Adipocyte (in vitro differentiated cells): Measurements from ENCODE around the gene TOR4A.
A peak's percentile ranks its signal among the peaks of the same experiment; 100 is the strongest.

Experiments used
- DNase-seq: peaks from one replicate; pipeline ENCODE4 v3.0.0-alpha.2; 2015; ENCODE audit warnings: low read depth
- H3K27me3 ChIP-seq: replicated peaks from 2 replicates; pipeline ENCODE4 v1.7.0; 2013; ENCODE audit warnings: mild to moderate bottlenecking, low read length, moderate library complexity; ENCODE audit not compliant: control insufficient read depth, insufficient read depth
- H3K36me3 ChIP-seq: 2 replicates; pipeline ENCODE4 v1.7.0; 2013; ENCODE audit warnings: low read length, mild to moderate bottlenecking, moderate library complexity; ENCODE audit not compliant: control insufficient read depth, insufficient read depth, severe bottlenecking
- H3K4me1 ChIP-seq: 2 replicates; pipeline ENCODE4 v1.7.0; 2013; ENCODE audit warnings: mild to moderate bottlenecking, low read length, moderate library complexity; ENCODE audit not compliant: control insufficient read depth, insufficient read depth
- H3K4me3 ChIP-seq: 2 replicates; pipeline ENCODE4 v1.7.0; 2013; ENCODE audit warnings: mild to moderate bottlenecking, low read length, moderate library complexity
- H3K9ac ChIP-seq: 2 replicates; pipeline ENCODE4 v1.7.0; 2013; ENCODE audit warnings: mild to moderate bottlenecking, low read length, moderate library complexity
- H3K9me3 ChIP-seq: 2 replicates; pipeline ENCODE4 v1.7.0; 2013; ENCODE audit warnings: mild to moderate bottlenecking, low read length, moderate library complexity; ENCODE audit not compliant: control insufficient read depth

TOR4A gene

GRCh38 chr9:137250329-137251193, 27.0 kb upstream of the TOR4A start:
- no peak for DNase-seq
- peaks cover 20% of the 10 kb centered on the region for H3K4me1 ChIP-seq
- H3K9me3 ChIP-seq = no peaks in the 10 kb centered on the region
- no peaks in the 10 kb centered on the region for H3K36me3 ChIP-seq
- H3K4me3 ChIP-seq = no peak overlapping the region
- H3K27me3 ChIP-seq = peaks cover 5% of the 10 kb centered on the region
- H3K9ac ChIP-seq = no peak overlapping the region

GRCh38 chr9:137251194-137251461, 26.4 kb upstream of the TOR4A start, which contains the start of gene STPG3:
TSS of gene STPG3 (plus strand) at chr9:137251286. CDS start at chr9:137251287, 1 bp downstream.
- H3K27me3 ChIP-seq = peaks cover 3% of the 10 kb centered on the region
- DNase-seq = no peak
- no peak within 1 kb of the TSS for H3K4me3 ChIP-seq
- peaks cover 23% of the 10 kb centered on the region for H3K4me1 ChIP-seq
- H3K9me3 ChIP-seq = no peaks in the 10 kb centered on the region
- H3K36me3 ChIP-seq = no peaks in the 10 kb centered on the region
- no peak within 1 kb of the TSS for H3K9ac ChIP-seq

- Histone ChIP-seq H3K27me3 (peaks cover 3% of the 10 kb centered on the region), H3K4me1 (peaks cover 29% of the 10 kb centered on the region), H3K9me3 (no peaks in the 10 kb centered on the region), H3K9ac (no peak overlapping the region), H3K4me3 (no peak overlapping the region), H3K36me3 (no peaks in the 10 kb centered on the region)
- DNase-seq = no peak
Observed at GRCh38 chr9:137251490-137252268, 25.8 kb upstream of the TOR4A start.

GRCh38 chr9:137252555-137253506, 24.7 kb upstream of the TOR4A start:
- Histone ChIP-seq H3K4me3 (no peak overlapping the region), H3K4me1 (peaks cover 30% of the 10 kb centered on the region), H3K27me3 (peaks cover 3% of the 10 kb centered on the region), H3K9me3 (no peaks in the 10 kb centered on the region), H3K36me3 (no peaks in the 10 kb centered on the region), H3K9ac (no peak overlapping the region)
- DNase-seq = no peak

- Histone ChIP-seq H3K4me3 (peak overlapping the region; percentile 98), H3K36me3 (peaks cover 4% of the 10 kb centered on the region), H3K9me3 (no peaks in the 10 kb centered on the region), H3K9ac (peak overlapping the region; percentile 95), H3K4me1 (peaks cover 30% of the 10 kb centered on the region), H3K27me3 (peaks cover 3% of the 10 kb centered on the region)
- peak; percentile 11 for DNase-seq
Observed at GRCh38 chr9:137253717-137254623, 23.6 kb upstream of the TOR4A start.

- Histone ChIP-seq H3K27me3 (no peaks in the 10 kb centered on the region), H3K4me1 (peaks cover 30% of the 10 kb centered on the region), H3K9me3 (no peaks in the 10 kb centered on the region), H3K9ac (peak within 1 kb of the TSS; percentile 95), H3K36me3 (peaks cover 9% of the 10 kb centered on the region), H3K4me3 (peak within 1 kb of the TSS; percentile 98)
- DNase-seq = peak; percentile 95
Observed at GRCh38 chr9:137254624-137255447, 22.7 kb upstream of the TOR4A start, which contains the start of gene NELFB. TSS of gene NELFB (plus strand) at chr9:137255327.

GRCh38 chr9:137255448-137256114, 21.9 kb upstream of the TOR4A start:
- H3K9me3 ChIP-seq = no peaks in the 10 kb centered on the region
- DNase-seq = no peak
- H3K4me3 ChIP-seq = peak overlapping the region; percentile 98
- H3K9ac ChIP-seq = peak overlapping the region; percentile 95
- H3K4me1 ChIP-seq = peaks cover 24% of the 10 kb centered on the region
- H3K27me3 ChIP-seq = no peaks in the 10 kb centered on the region
- H3K36me3 ChIP-seq = peaks cover 9% of the 10 kb centered on the region

- Histone ChIP-seq H3K4me1 (peaks cover 20% of the 10 kb centered on the region), H3K4me3 (peak overlapping the region; percentile 98), H3K36me3 (peaks cover 9% of the 10 kb centered on the region), H3K27me3 (no peaks in the 10 kb centered on the region), H3K9me3 (no peaks in the 10 kb centered on the region), H3K9ac (peak overlapping the region; percentile 95)
- DNase-seq = no peak
Observed at GRCh38 chr9:137256362-137256761, 21.2 kb upstream of the TOR4A start.

GRCh38 chr9:137256856-137257255, 20.7 kb upstream of the TOR4A start:
- Histone ChIP-seq H3K9me3 (no peaks in the 10 kb centered on the region), H3K36me3 (peaks cover 9% of the 10 kb centered on the region), H3K27me3 (no peaks in the 10 kb centered on the region), H3K4me3 (peak overlapping the region; percentile 98), H3K9ac (peak overlapping the region; percentile 95), H3K4me1 (peaks cover 20% of the 10 kb centered on the region)
- DNase-seq = no peak
